DMS 273 treated with DMSO at 0.1 percent for 48 hours (cell line): Measurements from ENCODE around the gene FMNL3.
"Not testable (repeated sequence)": the region's sequence is repeated elsewhere in the genome, so short reads cannot be mapped to it uniquely, and the experiment has no call there.

Experiments used
- DNase-seq: peaks from one replicate; lab custom pipeline; 2025; lab: John Stamatoyannopoulos, UW

FMNL3 gene

DNA sequence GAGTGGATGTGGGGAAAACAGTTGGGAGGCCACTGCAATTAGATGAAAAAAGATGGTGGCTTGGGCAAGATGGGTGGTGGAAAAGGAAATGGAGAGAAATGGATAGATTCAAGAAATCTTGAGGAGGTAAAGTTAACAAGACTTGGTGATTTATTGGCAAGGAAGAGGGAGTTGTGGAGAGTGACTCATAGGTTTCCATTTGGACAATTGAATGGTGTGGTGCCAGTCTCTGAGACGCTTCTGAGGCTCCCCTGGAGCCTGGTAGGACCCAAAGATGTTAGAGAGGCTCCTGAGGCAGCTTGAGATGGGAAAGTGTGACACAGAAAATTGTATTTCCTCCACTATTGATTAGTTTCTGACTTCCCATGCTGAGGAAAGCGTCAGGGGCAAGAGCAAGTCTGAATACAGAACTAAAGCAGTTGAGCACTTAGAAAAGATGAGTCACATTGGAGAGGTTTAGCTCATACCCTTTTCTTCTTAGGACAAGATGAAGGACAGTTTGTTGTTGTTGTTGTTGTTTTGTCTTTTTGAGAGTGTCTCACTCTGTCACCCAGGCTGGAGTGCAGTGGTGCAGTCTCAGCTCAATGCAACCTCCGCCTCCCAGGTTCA lies 79.3 kb downstream of the FMNL3 start:
- no peak for DNase-seq

DNA sequence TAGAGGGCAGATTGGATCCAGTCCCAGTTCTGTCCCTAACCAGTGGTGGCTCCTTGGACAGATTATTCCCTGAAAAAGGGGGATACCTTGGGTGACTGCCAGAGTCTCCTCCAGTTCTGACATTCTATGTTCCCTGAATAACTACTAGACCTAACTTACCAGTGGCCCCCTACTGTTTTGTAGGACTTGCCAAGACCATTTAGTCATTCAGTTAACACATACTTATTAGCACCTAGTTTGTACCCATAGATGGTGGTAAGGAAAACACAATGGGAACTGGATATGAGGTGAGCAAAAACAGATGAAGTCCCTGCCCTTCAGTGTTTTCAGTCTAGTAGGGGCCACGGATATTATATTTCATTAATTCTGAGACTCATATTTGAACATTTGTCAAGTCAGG lies 80.4 kb downstream of the FMNL3 start:
- no peak for DNase-seq

DNA sequence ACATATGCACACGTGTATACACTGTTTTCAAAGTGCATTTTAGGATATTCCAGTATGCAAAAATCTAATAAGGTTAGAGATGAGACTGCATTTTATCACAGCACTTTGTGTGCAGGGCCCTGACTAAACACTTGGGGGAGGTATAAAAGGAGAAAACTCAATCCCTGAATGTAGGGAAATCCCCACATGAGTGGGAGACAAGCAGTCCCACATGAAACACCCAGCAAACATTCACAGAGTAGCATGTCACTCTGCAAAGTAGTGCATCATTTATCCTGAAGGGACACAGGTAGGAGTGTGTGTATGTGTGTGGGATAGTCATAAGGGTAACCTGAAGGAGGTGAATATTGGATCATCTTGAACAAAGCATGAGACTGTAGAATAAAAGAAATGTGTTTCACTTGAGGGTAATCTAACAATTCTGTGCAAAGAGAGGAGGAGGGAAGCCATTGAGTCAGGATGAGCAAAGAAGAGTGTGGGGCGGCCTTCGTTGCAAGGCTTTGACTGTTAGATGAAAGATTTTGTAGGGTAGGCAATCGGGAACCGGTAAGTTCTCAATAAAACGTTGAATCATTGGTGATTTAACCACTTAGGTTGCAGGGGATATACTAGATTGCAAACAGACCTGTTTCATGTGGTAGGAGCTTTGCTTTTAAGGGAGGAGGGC lies 80.9 kb downstream of the FMNL3 start:
- DNase-seq, result no peak

DNA sequence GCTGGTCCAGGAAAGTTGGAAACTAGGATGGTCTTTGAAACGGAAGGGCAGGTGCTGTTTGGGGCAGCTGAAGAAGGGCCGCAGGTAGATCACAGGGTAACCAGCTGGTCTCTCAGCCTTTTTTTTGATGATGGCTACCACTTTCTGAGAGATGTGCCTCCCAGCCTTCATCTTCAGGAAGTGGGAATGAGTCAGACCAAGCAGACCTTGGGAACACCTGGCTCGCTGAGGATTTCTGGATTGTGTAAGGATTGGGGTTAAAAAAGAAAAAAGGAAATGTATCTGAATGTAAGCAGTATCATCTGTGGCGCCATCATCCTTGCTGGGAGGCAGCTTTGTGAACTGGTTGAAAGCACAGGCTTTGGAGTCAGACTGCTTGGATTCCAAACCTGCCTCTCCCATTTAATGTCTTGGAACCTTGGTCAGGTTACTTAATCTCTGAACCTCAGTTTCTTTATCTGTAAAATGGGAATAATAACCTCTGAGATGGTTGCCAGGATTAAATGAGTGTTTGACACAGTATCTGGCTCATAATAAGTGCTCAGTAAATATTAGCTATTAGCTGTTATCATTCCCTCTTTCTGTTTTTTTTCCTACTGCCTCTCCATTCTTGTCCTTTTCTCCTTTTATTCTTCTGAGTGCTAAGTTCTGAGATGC lies 82.2 kb downstream of the FMNL3 start:
- DNase-seq, result no peak

DNA sequence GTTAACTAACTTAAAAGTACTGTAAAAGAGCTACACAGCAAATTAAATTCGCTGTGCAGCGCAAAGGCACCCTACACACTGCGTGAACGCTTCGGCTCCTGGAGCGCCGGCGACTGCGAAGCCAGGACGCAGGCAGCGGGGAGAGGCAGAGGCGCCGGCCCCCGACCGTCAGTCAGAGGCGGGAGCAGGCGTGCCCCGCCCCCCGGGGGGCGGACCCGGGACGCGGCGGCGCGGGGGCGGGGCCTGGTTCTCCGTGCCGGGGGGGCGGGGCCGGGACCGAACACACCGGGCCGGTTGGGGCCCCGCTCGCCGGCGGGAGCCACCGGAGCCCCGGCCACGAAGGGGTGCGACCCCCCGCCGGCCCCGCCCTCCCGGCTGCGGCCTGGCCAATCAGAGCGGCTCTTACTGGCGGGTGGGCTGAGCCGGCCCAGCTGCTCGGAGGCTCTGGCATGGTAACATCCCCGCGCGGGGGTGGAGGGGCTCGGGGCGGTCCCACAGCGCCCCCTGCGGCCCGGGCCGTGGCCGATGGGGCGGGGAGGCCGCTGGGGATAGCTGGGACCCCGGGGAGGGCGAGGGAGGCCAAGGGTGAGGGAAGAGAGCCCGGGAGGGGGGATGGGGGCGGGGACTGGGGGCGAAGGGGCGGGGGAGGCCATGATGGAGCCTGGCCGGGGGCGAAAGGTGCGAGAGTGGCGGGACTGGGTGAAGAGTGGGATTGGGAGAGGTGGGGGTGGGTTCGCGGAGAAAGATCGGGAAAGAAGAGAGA lies 83.9 kb downstream of the FMNL3 start, which contains the start of gene PRPF40B:
TSS of gene PRPF40B (plus strand) at position 420 of the 763 bp plus-strand sequence. CDS start at position 450, 30 bp downstream.
- DNase-seq, result peak; percentile 41

DNA sequence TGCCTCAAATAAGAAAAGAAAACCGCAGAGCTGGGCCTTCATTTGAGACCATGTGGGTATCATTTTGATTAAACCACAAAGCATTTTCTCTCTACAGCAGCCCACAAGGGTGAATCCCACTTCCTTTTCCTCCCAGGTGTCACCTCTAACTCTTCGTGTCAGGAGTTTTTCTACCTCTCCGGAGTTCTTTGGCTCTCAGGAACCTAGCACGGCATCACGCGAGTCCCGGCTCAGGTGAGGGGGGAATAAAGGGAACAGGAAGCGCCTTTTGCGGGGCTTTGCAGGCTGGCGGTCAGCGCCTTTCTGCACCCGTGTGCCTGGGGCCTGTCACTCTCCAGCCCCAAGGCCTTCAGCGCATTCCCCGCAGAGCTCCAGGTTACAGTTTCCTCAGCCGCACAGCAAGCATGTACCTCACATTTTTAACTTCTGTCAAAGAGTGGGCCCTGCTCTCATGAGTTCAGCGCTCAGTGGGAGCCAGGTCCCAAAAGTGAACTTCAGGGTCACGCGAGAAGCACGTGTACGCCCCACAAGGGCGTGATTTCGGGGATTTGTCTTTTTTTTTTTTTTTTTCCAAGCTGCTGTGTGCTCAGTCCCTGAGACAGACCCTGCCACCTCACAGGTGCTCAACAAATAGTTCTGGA lies 84.6 kb downstream of the FMNL3 start:
- no peak for DNase-seq

DNA sequence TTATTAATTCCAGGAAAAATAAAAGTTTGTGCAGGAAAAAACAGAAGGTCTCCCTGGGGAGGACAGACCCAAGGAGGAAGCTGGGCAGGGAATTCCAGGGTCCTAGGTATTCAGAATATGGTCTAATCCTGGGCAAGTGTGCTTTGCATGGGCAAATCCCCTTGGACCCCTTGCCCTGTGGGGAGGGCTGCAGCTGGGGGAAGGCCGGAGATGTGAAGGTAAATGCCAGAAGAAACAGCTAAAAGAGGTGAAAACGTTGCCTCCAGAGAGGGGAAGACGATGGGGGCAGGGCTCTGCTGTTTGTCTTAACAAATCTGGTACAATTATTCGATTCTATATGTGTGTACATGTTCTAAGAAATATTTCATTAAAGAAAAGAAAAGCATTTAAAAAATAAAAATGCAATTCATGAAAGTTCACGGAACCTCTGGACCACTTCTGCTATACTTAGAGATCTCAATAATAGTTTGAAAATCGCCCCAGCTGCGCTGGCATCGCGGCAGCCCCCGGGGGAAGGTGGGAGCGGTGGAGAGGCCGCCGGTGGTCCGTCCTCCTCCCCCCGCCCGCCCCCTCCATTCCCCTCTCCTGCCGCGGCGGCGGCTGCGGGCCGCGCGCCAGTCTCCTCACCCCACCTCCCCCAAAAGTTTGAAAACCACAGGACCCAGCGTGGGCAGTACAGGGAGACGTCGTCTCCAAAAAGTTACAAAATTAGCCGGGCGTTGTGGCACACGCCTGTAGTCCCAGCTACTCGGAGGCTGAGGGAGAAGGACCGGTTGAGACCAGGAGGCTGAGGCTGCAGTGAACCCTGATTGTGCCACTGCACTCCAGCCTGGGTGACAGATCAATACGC lies 85.3 kb downstream of the FMNL3 start:
- DNase-seq, result no peak

DNA sequence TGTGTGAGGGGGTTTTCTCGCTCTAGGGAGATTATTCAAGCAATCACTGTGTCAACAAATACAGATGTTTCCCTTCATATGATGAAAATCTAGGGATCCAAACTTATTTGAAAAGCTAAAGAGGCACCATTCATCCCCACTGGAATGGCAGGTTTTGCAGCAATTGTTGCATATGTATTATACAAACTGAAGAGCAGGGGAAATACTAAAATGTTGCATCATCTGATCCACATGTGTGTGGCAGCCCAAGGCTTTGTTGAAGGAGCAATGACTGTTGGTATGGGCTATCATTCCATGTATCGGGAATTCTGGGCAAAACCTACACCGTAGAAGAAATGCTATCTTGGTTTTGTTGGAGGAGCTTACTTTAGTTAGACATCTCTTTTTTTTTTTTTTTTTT lies 87.9 kb downstream of the FMNL3 start:
- no peak for DNase-seq

DNA sequence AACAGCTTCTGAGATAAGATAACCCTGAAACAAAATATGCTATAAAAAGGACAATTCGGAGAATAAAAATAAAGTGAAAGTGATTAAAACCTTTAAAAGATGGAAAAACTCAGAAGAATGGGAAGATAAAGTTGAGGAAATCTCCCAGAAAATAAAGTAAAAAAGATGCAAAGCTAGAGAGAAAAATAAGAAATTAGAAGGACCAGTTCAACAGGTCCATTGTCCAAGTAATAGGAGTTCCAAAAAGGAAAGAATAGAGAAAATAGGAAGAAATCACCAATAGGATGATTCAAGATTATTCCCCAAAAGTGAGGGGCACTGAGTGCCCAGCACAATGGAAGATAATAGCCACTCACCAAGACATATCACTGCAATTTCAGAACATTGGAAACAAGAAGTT lies 88.6 kb downstream of the FMNL3 start:
- no peak for DNase-seq

DNA sequence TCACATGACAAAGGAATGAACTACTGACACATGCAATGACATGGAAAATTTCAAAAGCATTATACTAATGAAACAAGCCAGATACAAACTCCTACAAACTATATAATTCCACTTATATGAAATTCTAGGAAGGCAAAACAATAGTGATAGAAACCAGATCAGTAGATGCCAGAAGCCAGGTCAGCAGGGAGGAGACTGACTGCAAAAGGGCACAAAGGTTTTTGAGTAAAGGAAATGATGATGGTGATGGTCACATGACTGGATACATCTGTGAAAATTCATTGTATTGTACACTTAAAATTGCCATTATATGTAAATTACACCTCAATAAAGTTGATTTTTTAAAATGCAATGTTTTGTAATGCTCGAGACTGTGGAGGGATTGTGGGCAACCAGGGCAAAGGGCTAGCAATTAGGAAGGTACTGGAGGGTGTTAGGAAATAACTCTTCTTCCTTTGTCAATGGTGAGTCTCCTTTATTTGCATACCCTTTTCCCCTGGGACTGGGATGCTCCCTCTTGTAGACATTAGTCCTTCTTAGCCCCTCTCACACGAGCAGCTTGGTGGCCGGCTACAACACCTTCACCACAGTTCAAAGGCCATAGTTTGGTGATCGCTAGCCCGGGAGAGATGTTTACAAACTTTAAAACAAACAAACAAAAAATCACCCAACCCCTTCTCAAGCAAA lies 90.5 kb downstream of the FMNL3 start:
- no peak for DNase-seq

DNA sequence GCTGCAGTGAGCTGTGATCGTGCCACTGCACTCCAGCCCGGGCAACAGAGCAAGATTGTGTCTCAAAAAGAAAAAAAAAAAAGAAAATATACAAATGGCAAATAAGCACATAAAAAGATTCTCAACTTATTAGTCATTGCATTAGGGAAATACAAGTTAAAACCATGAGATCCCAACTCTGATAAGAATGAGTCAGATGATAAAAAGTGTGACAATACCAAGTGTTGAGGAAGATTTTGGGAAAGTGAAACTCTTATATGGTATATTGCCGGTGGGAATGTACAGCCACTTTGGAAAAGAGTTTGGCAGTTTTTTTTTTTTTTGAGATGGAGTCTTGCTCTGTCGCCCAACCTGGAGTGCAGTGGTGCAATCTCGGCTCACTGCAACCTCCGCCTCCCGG lies 91.5 kb downstream of the FMNL3 start:
- DNase-seq, result no peak

DNA sequence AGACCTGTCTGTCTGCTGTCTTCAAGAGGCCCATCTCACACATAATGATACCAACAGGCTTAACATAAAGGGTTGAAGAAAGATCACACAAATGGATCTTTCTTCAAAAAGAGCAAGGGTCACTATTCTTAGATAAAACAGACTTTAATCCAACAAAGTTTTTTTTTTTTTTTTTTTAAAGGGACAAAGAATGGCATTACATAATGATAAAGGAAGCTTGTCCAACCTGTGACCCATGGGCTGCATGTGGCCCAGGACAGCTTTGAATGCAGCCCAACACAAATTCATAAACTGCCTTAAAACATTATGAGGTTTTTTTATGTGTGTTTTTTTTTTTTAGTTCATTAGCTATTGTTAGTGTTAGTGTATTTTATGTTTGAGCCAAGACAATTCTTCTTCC lies 95.0 kb downstream of the FMNL3 start:
- DNase-seq, result no peak

DNA sequence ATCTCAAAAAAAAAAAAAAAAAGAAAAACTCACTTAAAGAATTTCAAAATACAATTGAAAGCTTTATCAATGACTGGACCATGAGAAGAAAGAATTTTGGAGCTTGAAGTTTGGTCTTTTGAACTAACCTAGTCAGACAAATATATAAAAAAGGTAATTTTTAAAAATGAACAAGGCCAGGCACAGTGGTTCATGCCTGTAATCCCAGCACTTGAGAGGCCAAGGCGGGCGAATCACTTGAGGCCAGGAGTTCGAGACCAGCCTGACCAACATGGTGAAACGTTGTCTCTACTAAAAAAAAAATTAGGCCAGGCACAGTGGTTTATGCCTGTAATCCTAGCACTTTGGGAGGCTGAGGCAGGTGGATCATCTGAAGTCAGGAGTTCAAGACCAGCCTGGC lies 96.4 kb downstream of the FMNL3 start:
- not testable (repeated sequence) for DNase-seq

DNA sequence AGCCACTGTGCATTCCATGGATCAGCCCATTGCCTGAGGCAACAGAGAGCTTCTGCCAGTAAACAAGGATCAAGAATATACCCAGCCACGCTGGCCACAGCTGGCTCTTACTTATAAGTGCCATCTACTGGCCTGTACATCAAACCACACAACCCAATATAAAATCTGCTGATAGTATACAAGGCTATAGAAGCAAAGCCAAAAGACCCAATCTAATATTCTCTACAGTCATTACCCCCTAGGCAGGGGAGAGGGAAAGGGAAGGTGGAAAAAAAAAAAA lies 97.4 kb downstream of the FMNL3 start:
- no peak for DNase-seq

DNA sequence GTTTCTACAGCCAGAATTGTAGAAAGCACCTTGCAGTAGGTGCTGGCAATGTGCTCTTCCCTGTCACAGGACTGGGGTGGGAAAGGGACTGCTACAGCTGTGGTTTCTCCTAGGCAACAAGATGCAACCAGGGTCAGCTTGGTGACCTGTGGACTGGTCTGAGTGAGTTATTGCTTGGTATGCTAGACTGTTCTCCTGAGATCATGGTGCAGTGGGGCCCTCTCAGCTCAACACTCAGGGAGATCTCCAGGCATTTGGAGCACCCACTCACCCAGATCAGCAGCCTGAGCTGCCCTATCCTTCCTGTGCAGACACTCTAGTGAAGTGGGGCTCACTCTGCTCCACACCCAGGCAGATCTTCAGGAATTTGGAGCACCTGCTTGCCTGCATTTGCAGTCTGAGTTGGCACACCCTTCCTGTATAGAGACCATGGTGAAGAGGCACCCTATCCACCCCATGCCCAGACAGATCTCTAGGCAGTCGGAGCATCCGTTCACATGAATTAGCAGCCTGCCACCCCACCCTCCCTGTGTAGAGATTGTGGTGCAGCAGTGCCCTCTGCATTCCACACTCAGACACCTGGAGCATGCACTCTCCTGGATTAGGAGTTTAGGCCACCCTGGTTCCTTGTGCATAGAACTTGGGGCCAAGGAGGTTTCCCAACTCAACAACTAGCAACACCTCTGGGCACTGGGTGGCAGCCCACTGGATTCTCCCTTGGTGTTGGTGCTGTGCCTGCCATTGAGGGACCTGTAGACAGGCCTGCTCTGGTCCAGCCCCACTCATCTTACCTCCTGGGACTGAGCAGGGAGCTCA lies 97.9 kb downstream of the FMNL3 start:
- no peak for DNase-seq

DNA sequence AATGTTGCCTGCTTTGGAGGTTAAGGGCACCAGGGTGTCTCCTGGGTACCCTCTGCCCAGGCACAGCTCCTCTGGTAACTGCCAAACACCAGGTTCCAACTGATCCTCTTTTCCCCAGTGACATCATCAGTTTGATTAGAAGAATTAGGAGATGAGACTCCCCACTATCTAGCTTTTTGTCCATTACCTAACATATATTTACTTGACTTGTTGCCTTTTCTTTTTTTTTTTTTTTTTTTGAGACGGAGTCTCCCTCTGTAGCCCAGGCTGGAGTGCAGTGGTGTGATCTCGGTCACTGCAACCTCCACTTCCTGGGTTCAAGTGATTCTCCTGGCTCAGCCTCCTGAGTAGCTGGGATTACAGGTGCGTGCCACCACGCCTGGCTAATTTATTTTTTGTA lies 101.7 kb downstream of the FMNL3 start, which contains the start of gene FAM186B:
TSS of gene FAM186B (minus strand) at position 101 of the 400 bp plus-strand sequence. CDS start 162 bp downstream, outside the sequence.
- not testable (repeated sequence) for DNase-seq

DNA sequence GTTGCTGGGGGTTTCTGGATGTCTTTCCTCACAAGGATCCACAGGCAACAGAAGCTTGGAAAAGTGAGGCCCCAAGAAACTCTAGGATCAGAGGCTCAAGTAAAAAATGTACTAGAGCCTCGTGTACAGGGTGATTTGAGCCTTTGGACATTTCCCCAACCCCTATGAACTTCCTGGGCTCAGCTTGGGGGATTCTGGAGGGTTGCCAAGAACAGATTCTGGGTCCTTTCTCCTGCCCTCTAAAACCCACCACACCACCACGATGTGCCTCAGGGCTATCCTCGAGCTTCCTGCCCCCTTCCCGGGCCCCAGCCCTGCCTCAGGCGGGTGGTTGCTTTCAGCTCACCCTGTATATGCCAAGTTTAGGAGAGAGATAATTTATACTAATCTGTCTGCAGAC lies 102.3 kb downstream of the FMNL3 start:
- DNase-seq, result no peak

DNA sequence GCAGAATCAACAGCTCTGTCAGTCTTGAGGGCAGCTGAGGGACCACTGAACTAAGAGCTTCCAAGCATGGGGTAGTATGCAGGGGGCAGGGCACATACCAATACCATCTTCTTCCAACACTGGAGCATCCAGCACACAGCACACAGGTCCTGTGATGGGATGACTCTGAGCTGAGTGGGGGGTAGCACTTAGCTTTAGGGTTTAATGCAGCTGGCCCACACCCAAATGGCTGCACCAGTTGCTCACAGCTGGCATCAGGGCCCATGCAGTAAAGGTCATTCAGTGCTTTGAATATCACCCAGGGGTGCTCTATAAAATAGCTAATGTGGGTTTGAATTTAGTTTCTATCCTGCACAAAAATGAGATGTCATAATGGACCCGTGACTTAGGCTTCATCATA lies 103.5 kb downstream of the FMNL3 start:
- DNase-seq, result no peak

DNA sequence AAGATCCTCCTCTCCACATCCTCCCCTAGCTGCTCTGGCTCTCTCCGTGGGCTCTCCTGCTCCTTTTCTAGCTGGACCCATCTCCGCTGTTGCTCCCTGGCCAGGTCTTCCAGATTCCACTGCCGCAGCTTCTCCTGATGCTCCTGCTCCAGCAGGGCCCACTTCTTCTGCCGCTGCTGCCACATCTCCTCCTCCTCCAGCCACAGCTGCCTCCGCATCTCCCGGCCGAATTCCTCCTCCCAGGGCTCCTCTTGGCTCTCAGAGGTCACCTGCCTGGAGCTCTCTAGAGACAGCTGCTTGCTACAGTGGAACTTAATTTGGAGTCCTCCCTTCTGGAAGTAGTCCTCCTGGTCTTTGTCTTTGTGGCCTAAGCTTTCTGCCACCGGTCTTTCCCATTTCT lies 107.2 kb downstream of the FMNL3 start:
- no peak for DNase-seq

DNA sequence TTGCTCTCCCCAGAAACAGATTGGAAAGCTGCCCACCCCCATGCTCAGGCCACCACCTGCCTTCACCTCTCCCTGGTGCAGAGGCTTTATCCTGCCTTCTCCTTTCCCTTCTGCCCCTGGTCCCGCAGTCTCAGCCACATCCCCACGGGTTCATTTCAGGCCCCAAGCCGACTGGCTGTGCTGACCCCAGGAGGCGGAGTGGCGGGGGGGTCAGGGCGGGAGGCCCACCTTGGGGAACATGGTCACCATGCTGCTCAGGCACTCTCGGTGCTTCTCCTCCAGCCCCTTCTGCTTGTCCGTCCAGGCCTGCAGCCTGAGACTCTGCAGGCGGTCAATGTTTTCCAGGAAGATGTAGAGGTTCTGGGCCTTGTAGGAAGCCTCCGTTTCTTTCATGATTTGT lies 108.7 kb downstream of the FMNL3 start:
- no peak for DNase-seq
